ENCODE data around the gene PALM2AKAP2. TPM values are rescaled to one million over a fixed set of nuclear protein-coding genes. Genes with fewer than 3 reads are reported as not detected.

Gene PALM2AKAP2
- total RNA-seq, 2 experiments from 2014 or later: not detected

- no peak overlapping the region for H3K27ac Mint-ChIP-seq
- TF ChIP-seq, protein P1, sequence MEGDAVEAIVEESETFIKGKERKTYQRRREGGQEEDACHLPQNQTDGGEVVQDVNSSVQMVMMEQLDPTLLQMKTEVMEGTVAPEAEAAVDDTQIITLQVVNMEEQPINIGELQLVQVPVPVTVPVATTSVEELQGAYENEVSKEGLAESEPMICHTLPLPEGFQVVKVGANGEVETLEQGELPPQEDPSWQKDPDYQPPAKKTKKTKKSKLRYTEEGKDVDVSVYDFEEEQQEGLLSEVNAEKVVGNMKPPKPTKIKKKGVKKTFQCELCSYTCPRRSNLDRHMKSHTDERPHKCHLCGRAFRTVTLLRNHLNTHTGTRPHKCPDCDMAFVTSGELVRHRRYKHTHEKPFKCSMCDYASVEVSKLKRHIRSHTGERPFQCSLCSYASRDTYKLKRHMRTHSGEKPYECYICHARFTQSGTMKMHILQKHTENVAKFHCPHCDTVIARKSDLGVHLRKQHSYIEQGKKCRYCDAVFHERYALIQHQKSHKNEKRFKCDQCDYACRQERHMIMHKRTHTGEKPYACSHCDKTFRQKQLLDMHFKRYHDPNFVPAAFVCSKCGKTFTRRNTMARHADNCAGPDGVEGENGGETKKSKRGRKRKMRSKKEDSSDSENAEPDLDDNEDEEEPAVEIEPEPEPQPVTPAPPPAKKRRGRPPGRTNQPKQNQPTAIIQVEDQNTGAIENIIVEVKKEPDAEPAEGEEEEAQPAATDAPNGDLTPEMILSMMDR (IDR thresholded peaks at IDR 0.05): no peak
- no peak for ATAC-seq (ENCODE audit: poor library complexity)
Observed at GRCh38 chr9:109812818-109813281, 32.9 kb downstream of the PALM2AKAP2 start.

GRCh38 chr9:109813303-109813702 lies 33.3 kb downstream of the PALM2AKAP2 start:
- TF ChIP-seq, protein P1 (IDR thresholded peaks at IDR 0.05): no peak
- H3K36me3 ChIP-seq (ENCODE audit: insufficient read depth, low read length): no peaks in the 10 kb centered on the region
- no peak overlapping the region for H3K27ac Mint-ChIP-seq
- POLR2A ChIA-PET: no interaction called here
- peaks cover 0 to 6% of the 10 kb centered on the region in 2 experiments for H3K9me3 ChIP-seq (ENCODE audit: control insufficient read depth in 1 of 2, insufficient read depth in 1 of 2, low read length in 2 of 2)
- CTCF ChIA-PET: no interaction called here
- ATAC-seq (ENCODE audit: poor library complexity) (no peak), DNase-seq (no peak)
- H3K4me3 ChIP-seq (ENCODE audit: low read length): no peak overlapping the region
- H3K27me3 Mint-ChIP-seq: no peaks in the 10 kb centered on the region
- H3K4me1 ChIP-seq (ENCODE audit: insufficient read depth, low read length): no peaks in the 10 kb centered on the region
- intact Hi-C loops (cut with DNase I, micrococcal nuclease): no loop called here
- no peaks in the 10 kb centered on the region for H3K4me1 Mint-ChIP-seq (ENCODE audit: low read depth)
- no peaks in the 10 kb centered on the region for H3K9me3 Mint-ChIP-seq
- H3K27ac ChIP-seq (ENCODE audit: low read depth in 1 of 2, low read length in 2 of 2): no peak overlapping the region
- H3K36me3 Mint-ChIP-seq (ENCODE audit: low read depth): no peaks in the 10 kb centered on the region
- H3K4me3 Mint-ChIP-seq: no peak overlapping the region
- H3K27me3 ChIP-seq (ENCODE audit: control insufficient read depth in 1 of 2, insufficient read depth in 2 of 2, low read length in 2 of 2): peaks cover 0 to 8% of the 10 kb centered on the region in 2 experiments

More at GRCh38 chr9:109812818-109813281, 32.9 kb downstream of the PALM2AKAP2 start:
- CTCF ChIA-PET: no interaction called here
- intact Hi-C loops (cut with DNase I, micrococcal nuclease): no loop called here
- Mint-ChIP-seq H3K27me3 (no peaks in the 10 kb centered on the region), H3K36me3 (ENCODE audit: low read depth) (no peaks in the 10 kb centered on the region), H3K9me3 (peaks cover 2% of the 10 kb centered on the region), H3K4me3 (no peak overlapping the region), H3K4me1 (ENCODE audit: low read depth) (no peaks in the 10 kb centered on the region)
- Histone ChIP-seq H3K36me3 (ENCODE audit: insufficient read depth, low read length) (no peaks in the 10 kb centered on the region), H3K9me3 (ENCODE audit: control insufficient read depth in 1 of 2, insufficient read depth in 1 of 2, low read length in 2 of 2) (peaks cover 0 to 6% of the 10 kb centered on the region in 2 experiments), H3K4me3 (ENCODE audit: low read length) (no peak overlapping the region), H3K27ac (ENCODE audit: low read depth in 1 of 2, low read length in 2 of 2) (no peak overlapping the region), H3K4me1 (ENCODE audit: insufficient read depth, low read length) (no peaks in the 10 kb centered on the region), H3K27me3 (ENCODE audit: control insufficient read depth in 1 of 2, insufficient read depth in 2 of 2, low read length in 2 of 2) (peaks cover 0 to 4% of the 10 kb centered on the region in 2 experiments)
- POLR2A ChIA-PET: no interaction called here
- DNase-seq: no peak

DNA sequence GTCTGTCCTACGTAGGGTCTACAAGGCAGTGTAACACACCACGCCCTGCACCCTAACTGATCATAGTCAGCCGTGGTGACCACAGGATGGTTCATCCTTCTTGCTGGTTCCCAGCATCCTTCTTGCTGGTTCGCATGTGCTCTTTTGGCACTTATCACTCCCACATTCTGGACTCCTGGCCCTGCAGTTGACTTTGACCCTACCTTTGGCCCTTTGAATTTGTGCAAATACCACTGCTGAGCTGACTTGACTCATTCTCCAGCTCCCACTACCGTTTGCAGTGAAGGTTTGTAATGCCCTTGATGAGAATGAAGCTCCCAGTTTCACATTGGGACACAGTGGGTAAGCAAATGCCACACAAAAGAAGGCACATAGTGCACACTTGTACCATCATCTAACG lies 33.8 kb downstream of the PALM2AKAP2 start:
- H3K27me3 ChIP-seq (ENCODE audit: control insufficient read depth in 1 of 2, insufficient read depth in 2 of 2, low read length in 2 of 2): peaks cover 0 to 8% of the 10 kb centered on the region in 2 experiments
- peaks cover 0 to 2% of the 10 kb centered on the region in 2 experiments for H3K9me3 ChIP-seq (ENCODE audit: control insufficient read depth in 1 of 2, insufficient read depth in 1 of 2, low read length in 2 of 2)
- H3K4me1 ChIP-seq (ENCODE audit: insufficient read depth, low read length): no peaks in the 10 kb centered on the region
- no peaks in the 10 kb centered on the region for H3K36me3 ChIP-seq (ENCODE audit: insufficient read depth, low read length)
- Mint-ChIP-seq H3K4me3 (no peak overlapping the region), H3K27me3 (no peaks in the 10 kb centered on the region), H3K36me3 (ENCODE audit: low read depth) (no peaks in the 10 kb centered on the region), H3K9me3 (no peaks in the 10 kb centered on the region), H3K4me1 (ENCODE audit: low read depth) (no peaks in the 10 kb centered on the region), H3K27ac (no peak overlapping the region)
- DNase-seq (no peak), ATAC-seq (ENCODE audit: poor library complexity) (no peak)
- ChIA-PET CTCF (no interaction called here), POLR2A (no interaction called here)
- H3K4me3 ChIP-seq (ENCODE audit: low read length): no peak overlapping the region
- TF ChIP-seq, protein P1 (IDR thresholded peaks at IDR 0.05): no peak
- no peak overlapping the region for H3K27ac ChIP-seq (ENCODE audit: low read depth in 1 of 2, low read length in 2 of 2)
- intact Hi-C loops (cut with DNase I, micrococcal nuclease): no loop called here

Data from CD4-positive, alpha-beta T cell (primary cell).